Measurements from ENCODE around the gene KRTAP10-6.
"Not testable (repeated sequence)": the region's sequence is repeated elsewhere in the genome, so short reads cannot be mapped to it uniquely, and the experiment has no call there.

KRTAP10-6 gene

DNA sequence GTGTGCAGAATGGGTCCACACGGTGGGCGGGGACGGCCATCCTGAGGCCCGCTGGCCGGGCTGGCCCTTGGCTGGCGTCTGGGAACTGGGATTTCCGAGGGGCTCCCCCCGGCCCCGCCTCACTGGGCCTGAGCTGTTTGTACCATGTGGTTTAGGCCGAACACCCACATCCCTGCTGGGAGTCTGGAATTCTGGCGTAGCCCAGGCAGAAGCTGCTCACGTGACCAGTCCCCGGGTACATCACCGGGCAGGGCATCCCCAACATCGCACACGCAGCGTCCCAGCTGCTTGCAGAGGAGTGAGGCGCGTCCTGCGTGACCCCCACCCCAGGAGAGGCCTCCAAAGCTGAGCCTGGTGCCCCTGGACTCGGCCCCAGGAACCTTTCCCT is 10.2 kb upstream of the KRTAP10-6 start:
- H3K18ac ChIP-seq (ENCODE audit: low read depth in 1 of 2, low read length in 2 of 2) = no peak overlapping the region
- no peak overlapping the region for H3K14ac ChIP-seq (ENCODE audit: low read length in 2 of 2)
- H2AK5ac ChIP-seq (ENCODE audit: low read length, severe bottlenecking) = no peak overlapping the region
- no peak overlapping the region for H3K4me3 ChIP-seq (ENCODE audit: insufficient read depth in 1 of 2, low read depth in 1 of 2, low read length in 2 of 2)
- H3K79me1 ChIP-seq (replicated peaks; ENCODE audit: low read length, poor library complexity, severe bottlenecking) = no peaks in the 10 kb centered on the region
- H4K91ac ChIP-seq (ENCODE audit: low read length) = no peak overlapping the region
- no peak overlapping the region for H3K23ac ChIP-seq (ENCODE audit: low read length in 2 of 2)
- H3K27me3 ChIP-seq (ENCODE audit: control insufficient read depth in 1 of 2, insufficient read depth in 1 of 2, low read length in 2 of 2) = peaks cover 3 to 21% of the 10 kb centered on the region in 2 experiments
- no peak overlapping the region for H2BK5ac ChIP-seq (ENCODE audit: low read depth, low read length, poor library complexity, severe bottlenecking)
- DNase-seq = no peak
- H3K4ac ChIP-seq (ENCODE audit: low read depth in 1 of 2, low read length in 2 of 2) = no peak overlapping the region
- 84% methylated on average over 20 of the region's 21 CpGs for WGBS
- H2BK15ac ChIP-seq (ENCODE audit: low read depth, poor library complexity, severe bottlenecking) = no peak overlapping the region
- no peak overlapping the region for H3K9ac ChIP-seq (ENCODE audit: low read length)
- no peak overlapping the region for H3K27ac ChIP-seq (ENCODE audit: low read length, poor library complexity, severe bottlenecking)
- no peak overlapping the region for H4K8ac ChIP-seq (ENCODE audit: low read length)
- H2AFZ ChIP-seq (ENCODE audit: low read depth, low read length) = no peak overlapping the region
- no peak overlapping the region for H2BK12ac ChIP-seq (ENCODE audit: low read length in 2 of 2)
- no peaks in the 10 kb centered on the region for H3K4me1 ChIP-seq (ENCODE audit: control insufficient read depth, insufficient read depth, low read depth, low read length)
- H3K4me2 ChIP-seq (ENCODE audit: low read length, poor library complexity, severe bottlenecking) = no peak overlapping the region
- peaks cover 3% of the 10 kb centered on the region for H3K9me3 ChIP-seq (ENCODE audit: control insufficient read depth, low read length)
- no peak overlapping the region for H2BK120ac ChIP-seq (ENCODE audit: low read depth, low read length)
- no peaks in the 10 kb centered on the region for H3K36me3 ChIP-seq (ENCODE audit: control insufficient read depth in 1 of 2, insufficient read depth in 2 of 2, low read depth in 1 of 2, low read length in 2 of 2)

DNA sequence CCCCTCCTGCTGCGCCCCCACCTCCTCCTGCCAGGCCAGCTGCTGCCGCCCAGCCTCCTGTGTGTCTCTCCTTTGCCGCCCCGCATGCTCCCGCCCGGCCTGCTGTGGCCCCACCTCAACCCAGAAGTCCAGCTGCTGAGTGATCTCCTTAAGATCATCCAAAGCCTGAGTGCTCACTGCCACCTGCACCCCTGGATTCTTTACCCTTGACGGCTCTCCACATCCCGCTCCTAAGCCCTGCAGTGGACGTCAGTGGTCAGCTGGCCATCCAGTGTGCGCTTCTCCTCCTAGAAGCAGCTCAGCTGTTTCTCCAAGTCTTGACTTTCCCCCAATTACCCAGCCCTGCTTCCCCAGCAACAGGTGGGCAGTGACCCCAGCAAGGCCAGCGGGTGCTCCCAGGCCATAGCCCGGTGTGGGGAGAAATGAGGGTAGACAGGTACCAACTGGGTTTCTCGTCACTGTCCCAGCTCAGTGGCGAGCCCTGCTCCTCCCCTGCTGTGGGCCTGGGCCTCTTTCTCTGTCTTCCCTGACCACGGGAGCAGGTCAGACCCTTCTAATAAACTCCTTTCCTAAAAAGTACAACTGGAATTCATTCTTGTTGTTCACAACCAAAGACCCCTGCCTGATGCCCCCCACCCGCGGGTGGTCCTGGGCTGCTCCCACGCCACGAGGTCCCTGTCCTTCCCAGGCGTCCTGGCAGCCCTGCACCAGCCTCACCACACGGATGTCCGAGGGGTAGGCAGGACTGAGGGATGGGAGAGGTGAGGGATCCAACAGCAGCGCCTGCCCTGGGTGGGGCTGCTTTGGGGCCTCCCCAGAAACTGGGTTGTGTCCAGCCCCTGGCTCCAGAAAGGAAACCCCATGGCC is 9.5 kb upstream of the KRTAP10-6 start:
- Histone ChIP-seq H3K36me3 (ENCODE audit: control insufficient read depth in 1 of 2, insufficient read depth in 2 of 2, low read depth in 1 of 2, low read length in 2 of 2) (no peaks in the 10 kb centered on the region), H2AK5ac (ENCODE audit: low read length, severe bottlenecking) (no peak overlapping the region), H3K18ac (ENCODE audit: low read depth in 1 of 2, low read length in 2 of 2) (no peak overlapping the region), H4K8ac (ENCODE audit: low read length) (no peak overlapping the region), H3K4ac (ENCODE audit: low read depth in 1 of 2, low read length in 2 of 2) (no peak overlapping the region), H3K4me1 (ENCODE audit: control insufficient read depth, insufficient read depth, low read depth, low read length) (no peaks in the 10 kb centered on the region), H3K14ac (ENCODE audit: low read length in 2 of 2) (no peak overlapping the region), H3K9ac (ENCODE audit: low read length) (no peak overlapping the region), H2BK5ac (ENCODE audit: low read depth, low read length, poor library complexity, severe bottlenecking) (no peak overlapping the region), H2BK15ac (ENCODE audit: low read depth, poor library complexity, severe bottlenecking) (no peak overlapping the region), H3K9me3 (ENCODE audit: control insufficient read depth, low read length) (peaks cover 3% of the 10 kb centered on the region), H3K4me3 (ENCODE audit: insufficient read depth in 1 of 2, low read depth in 1 of 2, low read length in 2 of 2) (no peak overlapping the region), H3K23ac (ENCODE audit: low read length in 2 of 2) (no peak overlapping the region), H3K4me2 (ENCODE audit: low read length, poor library complexity, severe bottlenecking) (no peak overlapping the region), H2BK120ac (ENCODE audit: low read depth, low read length) (no peak overlapping the region), H3K79me1 (replicated peaks; ENCODE audit: low read length, poor library complexity, severe bottlenecking) (no peaks in the 10 kb centered on the region), H3K27me3 (ENCODE audit: control insufficient read depth in 1 of 2, insufficient read depth in 1 of 2, low read length in 2 of 2) (peaks cover 3 to 21% of the 10 kb centered on the region in 2 experiments), H4K91ac (ENCODE audit: low read length) (no peak overlapping the region), H2BK12ac (ENCODE audit: low read length in 2 of 2) (no peak overlapping the region), H2AFZ (ENCODE audit: low read depth, low read length) (no peak overlapping the region), H3K27ac (ENCODE audit: low read length, poor library complexity, severe bottlenecking) (no peak overlapping the region)
- no peak for DNase-seq
- WGBS = 87% methylated on average over 21 of the region's 23 CpGs

DNA sequence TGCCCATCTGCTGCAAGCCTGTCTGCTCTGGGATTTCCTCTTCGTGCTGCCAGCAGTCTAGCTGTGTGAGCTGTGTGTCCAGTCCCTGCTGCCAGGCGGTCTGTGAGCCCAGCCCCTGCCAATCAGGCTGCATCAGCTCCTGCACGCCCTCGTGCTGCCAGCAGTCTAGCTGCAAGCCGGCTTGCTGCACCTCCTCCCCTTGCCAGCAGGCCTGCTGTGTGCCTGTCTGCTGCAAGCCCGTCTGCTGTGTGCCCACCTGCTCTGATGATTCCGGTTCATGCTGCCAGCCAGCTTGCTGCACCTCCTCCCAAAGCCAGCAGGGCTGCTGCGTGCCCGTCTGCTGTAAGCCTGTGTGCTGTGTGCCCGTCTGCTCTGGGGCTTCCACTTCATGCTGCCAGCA is 8.8 kb upstream of the KRTAP10-6 start:
- DNase-seq; H3K23ac ChIP-seq (ENCODE audit: low read length in 2 of 2); H4K8ac ChIP-seq (ENCODE audit: low read length); H3K4me2 ChIP-seq (ENCODE audit: low read length, poor library complexity, severe bottlenecking); H2BK5ac ChIP-seq (ENCODE audit: low read depth, low read length, poor library complexity, severe bottlenecking); H4K91ac ChIP-seq (ENCODE audit: low read length); H2BK120ac ChIP-seq (ENCODE audit: low read depth, low read length); H3K27ac ChIP-seq (ENCODE audit: low read length, poor library complexity, severe bottlenecking); H3K4ac ChIP-seq (ENCODE audit: low read depth in 1 of 2, low read length in 2 of 2); H3K9me3 ChIP-seq (ENCODE audit: control insufficient read depth, low read length); H3K4me1 ChIP-seq (ENCODE audit: control insufficient read depth, insufficient read depth, low read depth, low read length); H2AK5ac ChIP-seq (ENCODE audit: low read length, severe bottlenecking); H3K36me3 ChIP-seq (ENCODE audit: control insufficient read depth in 1 of 2, insufficient read depth in 2 of 2, low read depth in 1 of 2, low read length in 2 of 2); H2BK12ac ChIP-seq (ENCODE audit: low read length in 2 of 2); H3K14ac ChIP-seq (ENCODE audit: low read length in 2 of 2); H3K18ac ChIP-seq (ENCODE audit: low read depth in 1 of 2, low read length in 2 of 2); H3K4me3 ChIP-seq (ENCODE audit: insufficient read depth in 1 of 2, low read depth in 1 of 2, low read length in 2 of 2); H2AFZ ChIP-seq (ENCODE audit: low read depth, low read length); H3K79me1 ChIP-seq (replicated peaks; ENCODE audit: low read length, poor library complexity, severe bottlenecking); H3K9ac ChIP-seq (ENCODE audit: low read length); H2BK15ac ChIP-seq (ENCODE audit: low read depth, poor library complexity, severe bottlenecking): not testable (repeated sequence)
- 78% methylated on average over 10 of the region's 10 CpGs for WGBS
- H3K27me3 ChIP-seq (ENCODE audit: control insufficient read depth in 1 of 2, insufficient read depth in 1 of 2, low read length in 2 of 2) = peaks cover 3 to 21% of the 10 kb centered on the region in 2 experiments

DNA sequence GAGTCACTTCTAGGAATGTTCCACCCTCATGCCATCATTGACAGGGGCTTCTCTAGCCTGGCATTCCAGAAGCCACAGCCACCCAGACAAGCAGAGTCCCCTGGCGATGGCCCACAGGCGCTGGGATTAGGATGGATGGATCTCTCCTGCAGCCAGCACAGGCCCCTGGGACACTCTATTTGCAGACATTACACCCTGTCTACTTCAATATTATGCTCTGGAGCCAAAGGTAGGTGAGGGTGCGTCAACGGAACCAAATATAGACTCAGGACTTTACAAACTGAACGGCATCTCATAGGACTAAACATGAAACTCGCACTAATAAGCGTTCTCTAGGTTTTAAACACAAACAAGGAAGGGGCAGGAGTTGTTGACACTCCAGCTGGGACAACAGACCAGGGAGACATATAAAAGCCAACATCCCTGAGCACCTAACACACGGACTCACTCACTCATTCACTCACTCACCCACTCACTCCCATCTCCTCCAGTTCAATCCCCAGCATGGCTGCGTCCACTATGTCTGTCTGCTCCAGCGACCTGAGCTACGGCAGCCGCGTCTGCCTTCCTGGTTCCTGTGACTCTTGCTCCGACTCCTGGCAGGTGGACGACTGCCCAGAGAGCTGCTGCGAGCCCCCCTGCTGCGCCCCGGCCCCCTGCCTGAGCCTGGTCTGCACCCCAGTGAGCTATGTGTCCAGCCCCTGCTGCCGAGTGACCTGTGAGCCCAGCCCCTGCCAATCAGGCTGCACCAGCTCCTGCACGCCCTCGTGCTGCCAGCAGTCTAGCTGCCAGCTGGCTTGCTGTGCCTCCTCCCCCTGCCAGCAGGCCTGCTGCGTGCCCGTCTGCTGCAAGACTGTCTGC is 8.0 kb upstream of the KRTAP10-6 start, which contains the start of gene KRTAP10-7:
Gene KRTAP10-7, plus strand, starts transcription at position 480 of the 861 bp plus-strand sequence. Its CDS starts 25 bp downstream, at position 505.
- H3K4ac ChIP-seq (ENCODE audit: low read depth in 1 of 2, low read length in 2 of 2); H3K4me2 ChIP-seq (ENCODE audit: low read length, poor library complexity, severe bottlenecking); H2AFZ ChIP-seq (ENCODE audit: low read depth, low read length); H3K4me3 ChIP-seq (ENCODE audit: insufficient read depth in 1 of 2, low read depth in 1 of 2, low read length in 2 of 2); H3K79me1 ChIP-seq (replicated peaks; ENCODE audit: low read length, poor library complexity, severe bottlenecking); H3K9ac ChIP-seq (ENCODE audit: low read length); H3K36me3 ChIP-seq (ENCODE audit: control insufficient read depth in 1 of 2, insufficient read depth in 2 of 2, low read depth in 1 of 2, low read length in 2 of 2); H4K8ac ChIP-seq (ENCODE audit: low read length); H3K27ac ChIP-seq (ENCODE audit: low read length, poor library complexity, severe bottlenecking); H2BK12ac ChIP-seq (ENCODE audit: low read length in 2 of 2); H2BK5ac ChIP-seq (ENCODE audit: low read depth, low read length, poor library complexity, severe bottlenecking); H2BK120ac ChIP-seq (ENCODE audit: low read depth, low read length); H2BK15ac ChIP-seq (ENCODE audit: low read depth, poor library complexity, severe bottlenecking); H3K9me3 ChIP-seq (ENCODE audit: control insufficient read depth, low read length); H2AK5ac ChIP-seq (ENCODE audit: low read length, severe bottlenecking); H3K4me1 ChIP-seq (ENCODE audit: control insufficient read depth, insufficient read depth, low read depth, low read length); H3K18ac ChIP-seq (ENCODE audit: low read depth in 1 of 2, low read length in 2 of 2); H3K23ac ChIP-seq (ENCODE audit: low read length in 2 of 2); DNase-seq; H3K14ac ChIP-seq (ENCODE audit: low read length in 2 of 2); H4K91ac ChIP-seq (ENCODE audit: low read length): not testable (repeated sequence)
- H3K27me3 ChIP-seq (ENCODE audit: control insufficient read depth in 1 of 2, insufficient read depth in 1 of 2, low read length in 2 of 2) = peaks cover 3 to 28% of the 10 kb centered on the region in 2 experiments
- WGBS = 83% methylated on average over 20 of the region's 23 CpGs
